Tibial nerve (tissue), 4 donors: ENCODE data around the gene DHFR. TPM values are rescaled to one million over a fixed set of nuclear protein-coding genes. Genes with fewer than 3 reads are reported as not detected.

ENCODE experiments used
- DNase-seq, 2 donors: peaks; one replicate each; pipeline ENCODE4 v3.0.0-alpha.2; 2019; ENCODE audit warnings: low spot score in 2 of 2
- H3K27ac ChIP-seq, 4 donors: fragments of 200-600 bp; sonication (generic) in 3 of 4; one replicate each; pipeline ENCODE4 v1.5.1; 2017 to 2019; ENCODE audit warnings: mild to moderate bottlenecking in 1 of 4
- H3K27me3 ChIP-seq, 2 donors: fragments of 200-600 bp; sonication (generic) in 1 of 2; one replicate each; pipeline versions ENCODE4 v1.5.1 to v1.6.0; 2017 to 2019
- H3K36me3 ChIP-seq, 3 donors: fragments of 200-600 bp; sonication (generic); one replicate each; pipeline ENCODE4 v1.5.1; 2018 to 2019
- H3K4me1 ChIP-seq, 4 donors: fragments of 200-600 bp; sonication (generic) in 3 of 4; one replicate each; pipeline ENCODE4 v1.5.1; 2017 to 2019
- H3K4me3 ChIP-seq, 4 donors: fragments of 200-600 bp; sonication (generic) in 3 of 4; one replicate each; pipeline ENCODE4 v1.5.1; 2017 to 2019; ENCODE audit warnings: mild to moderate bottlenecking in 1 of 4, moderate library complexity in 1 of 4
- H3K9me3 ChIP-seq, 4 donors: fragments of 200-600 bp; sonication (generic) in 3 of 4; one replicate each; pipeline ENCODE4 v1.5.1; 2017 to 2019
- EP300 ChIP-seq, 2 donors: sonication (generic); formaldehyde crosslinking; IDR thresholded peaks; one replicate each; pipeline ENCODE4 v1.6.1; 2017; ENCODE audit warnings: antibody characterized with exemption in 2 of 2, mild to moderate bottlenecking in 1 of 2
- POLR2A ChIP-seq, 2 donors: fragments of 450-650 bp; IDR thresholded peaks; one replicate each; pipeline ENCODE4 v1.6.1; 2017; ENCODE audit warnings: antibody characterized with exemption in 2 of 2, mild to moderate bottlenecking in 2 of 2, moderate library complexity in 2 of 2
- WGBS, 2 donors: methylation state at CpG; one replicate each; pipeline ENCODE4 v1.1.5; 2018; 5-methylcytosine and 5-hydroxymethylcytosine counted together
- total RNA-seq, 4 donors: library from RNA; depleted of rRNA; stranded (reverse); fragments of >200 nt; gene quantifications; one replicate each; pipeline ENCODE4 v1.1.0, GENCODE V29; 2016
- TF ChIP-seq, protein P1 (sequence below), 5 experiments: fragments of 200-600 bp in 3 of 5; fragments of 450-650 bp in 2 of 5; sonication (generic) in 3 of 5; IDR thresholded peaks; one replicate each; pipeline ENCODE4 v1.5.1; 2016 to 2019; ENCODE audit warnings: antibody characterized with exemption in 5 of 5, mild to moderate bottlenecking in 3 of 5, moderate library complexity in 2 of 5

The DHFR gene
- total RNA-seq, 4 donors from 2014 or later: 4.8 to 20.8 (median 12.0) TPM

DNA sequence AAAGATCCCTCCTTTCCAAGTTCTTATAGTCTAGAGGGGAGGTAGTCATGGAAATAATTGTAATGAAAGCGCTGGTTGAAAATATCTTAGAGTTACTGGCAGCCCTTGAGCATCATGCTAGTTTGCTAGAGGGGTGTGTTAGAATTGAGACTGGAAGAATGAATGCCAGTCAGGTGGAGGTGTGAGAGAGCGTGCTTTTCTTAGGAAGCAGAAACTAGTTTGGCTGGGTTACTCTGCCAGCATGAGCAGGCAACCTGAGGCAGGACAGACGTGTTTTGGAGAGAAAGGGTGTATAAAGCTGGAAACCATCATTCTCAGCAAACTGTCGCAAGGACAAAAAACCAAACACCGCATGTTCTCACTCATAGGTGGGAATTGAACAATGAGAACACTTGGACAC is 43.6 kb upstream of the DHFR start:
- no peak overlapping the region for H3K27ac ChIP-seq
- no peaks in the 10 kb centered on the region for H3K9me3 ChIP-seq
- TF ChIP-seq, protein P1, sequence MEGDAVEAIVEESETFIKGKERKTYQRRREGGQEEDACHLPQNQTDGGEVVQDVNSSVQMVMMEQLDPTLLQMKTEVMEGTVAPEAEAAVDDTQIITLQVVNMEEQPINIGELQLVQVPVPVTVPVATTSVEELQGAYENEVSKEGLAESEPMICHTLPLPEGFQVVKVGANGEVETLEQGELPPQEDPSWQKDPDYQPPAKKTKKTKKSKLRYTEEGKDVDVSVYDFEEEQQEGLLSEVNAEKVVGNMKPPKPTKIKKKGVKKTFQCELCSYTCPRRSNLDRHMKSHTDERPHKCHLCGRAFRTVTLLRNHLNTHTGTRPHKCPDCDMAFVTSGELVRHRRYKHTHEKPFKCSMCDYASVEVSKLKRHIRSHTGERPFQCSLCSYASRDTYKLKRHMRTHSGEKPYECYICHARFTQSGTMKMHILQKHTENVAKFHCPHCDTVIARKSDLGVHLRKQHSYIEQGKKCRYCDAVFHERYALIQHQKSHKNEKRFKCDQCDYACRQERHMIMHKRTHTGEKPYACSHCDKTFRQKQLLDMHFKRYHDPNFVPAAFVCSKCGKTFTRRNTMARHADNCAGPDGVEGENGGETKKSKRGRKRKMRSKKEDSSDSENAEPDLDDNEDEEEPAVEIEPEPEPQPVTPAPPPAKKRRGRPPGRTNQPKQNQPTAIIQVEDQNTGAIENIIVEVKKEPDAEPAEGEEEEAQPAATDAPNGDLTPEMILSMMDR (IDR thresholded peaks at IDR 0.05): no peak
- TF ChIP-seq POLR2A (IDR thresholded peaks at IDR 0.05) (no peak), EP300 (IDR thresholded peaks at IDR 0.05) (no peak)
- H3K4me1 ChIP-seq: no peaks in the 10 kb centered on the region
- no peak overlapping the region for H3K4me3 ChIP-seq
- WGBS, 2 donors: 76 to 88% methylated on average over 5 of the region's 5 CpGs
- H3K36me3 ChIP-seq: peaks cover 0 to 4% (median 0%) of the 10 kb centered on the region in 3 donors
- no peak for DNase-seq
- H3K27me3 ChIP-seq: no peaks in the 10 kb centered on the region

DNA sequence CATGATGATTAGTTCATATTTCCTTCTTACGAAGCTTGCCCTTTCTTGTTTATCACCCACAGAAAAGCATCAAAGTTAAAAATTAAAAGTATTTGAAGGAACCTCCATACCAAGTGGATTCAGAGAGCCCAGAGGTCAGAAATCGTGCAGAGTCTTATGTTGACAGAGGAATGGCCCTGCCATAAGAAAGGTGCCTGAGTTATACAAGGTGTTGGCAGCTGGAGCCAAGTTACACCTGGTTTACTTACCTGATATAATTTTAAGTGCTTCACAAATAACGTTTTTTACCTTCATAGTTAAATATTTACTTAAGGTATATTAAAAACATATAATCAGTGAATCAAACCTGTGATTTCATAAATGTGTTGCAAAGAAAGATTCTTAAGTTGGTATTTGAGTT is 42.3 kb upstream of the DHFR start:
- H3K9me3 ChIP-seq: no peaks in the 10 kb centered on the region
- TF ChIP-seq EP300 (IDR thresholded peaks at IDR 0.05) (no peak), POLR2A (IDR thresholded peaks at IDR 0.05) (no peak)
- TF ChIP-seq, protein P1 (IDR thresholded peaks at IDR 0.05): no peak
- H3K27ac ChIP-seq: no peak overlapping the region
- no peaks in the 10 kb centered on the region for H3K27me3 ChIP-seq
- no peaks in the 10 kb centered on the region for H3K4me1 ChIP-seq
- DNase-seq: no peak
- no peak overlapping the region for H3K4me3 ChIP-seq
- H3K36me3 ChIP-seq: peaks cover 0 to 4% (median 0%) of the 10 kb centered on the region in 3 donors
- WGBS, 2 donors: 74 to 85% methylated on average over 3 of the region's 3 CpGs

DNA sequence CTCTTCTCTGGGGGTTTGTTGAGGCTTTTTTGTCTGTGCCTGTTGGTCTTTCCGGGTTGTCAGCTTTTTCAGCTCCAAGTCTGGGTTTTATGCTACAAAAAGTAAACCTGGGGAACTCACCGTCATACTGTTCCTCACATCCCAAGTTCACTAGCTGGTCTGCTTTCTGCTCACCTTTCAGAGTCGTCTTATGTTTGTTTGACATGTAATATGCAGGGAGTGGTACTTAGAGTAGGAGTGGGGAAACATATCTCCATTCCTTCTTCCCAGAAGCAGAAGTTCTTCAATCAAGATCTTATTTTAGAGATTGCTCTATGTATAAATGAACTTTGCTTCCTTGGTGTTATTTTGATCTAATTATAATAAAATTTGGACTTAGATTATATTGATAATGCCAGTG is 41.7 kb upstream of the DHFR start:
- no peak overlapping the region for H3K4me3 ChIP-seq
- H3K27me3 ChIP-seq: no peaks in the 10 kb centered on the region
- H3K9me3 ChIP-seq: no peaks in the 10 kb centered on the region
- no peaks in the 10 kb centered on the region for H3K4me1 ChIP-seq
- no peak overlapping the region for H3K27ac ChIP-seq
- peaks cover 0 to under 1% (median 0%) of the 10 kb centered on the region in 3 donors for H3K36me3 ChIP-seq
- WGBS, 2 donors: 85 to 89% methylated on average over 3 of the region's 3 CpGs
- no peak for TF ChIP-seq EP300 (IDR thresholded peaks at IDR 0.05)
- DNase-seq: no peak

DNA sequence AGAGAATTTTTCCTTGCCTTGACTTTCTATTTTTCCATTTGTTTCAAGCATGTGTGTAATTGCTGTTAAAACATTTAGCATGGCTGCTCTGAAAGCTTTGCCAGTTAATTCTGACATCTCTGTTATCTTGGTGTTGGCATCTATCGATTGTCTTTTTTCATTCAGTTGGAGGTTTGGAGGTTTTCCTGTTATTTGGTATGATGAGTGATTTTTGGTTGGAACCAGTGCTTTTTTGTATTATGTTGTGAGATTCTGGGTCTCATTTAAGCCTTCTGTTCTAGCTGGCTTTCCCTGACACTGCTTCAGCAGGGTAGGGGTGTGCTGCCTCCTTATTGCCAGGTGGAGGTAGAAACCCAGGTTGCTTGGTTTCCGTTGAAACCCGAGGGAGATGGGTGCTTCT is 40.9 kb upstream of the DHFR start:
- WGBS, 2 donors: 87 to 96% methylated on average over 3 of the region's 3 CpGs
- DNase-seq: no peak
- Histone ChIP-seq H3K9me3 (no peaks in the 10 kb centered on the region), H3K27me3 (no peaks in the 10 kb centered on the region), H3K4me1 (no peaks in the 10 kb centered on the region), H3K36me3 (no peaks in the 10 kb centered on the region), H3K4me3 (no peak overlapping the region), H3K27ac (no peak overlapping the region)
- no peak for TF ChIP-seq EP300 (IDR thresholded peaks at IDR 0.05)
- no peak for TF ChIP-seq POLR2A (IDR thresholded peaks at IDR 0.05)
- TF ChIP-seq, protein P1 (IDR thresholded peaks at IDR 0.05): no peak

DNA sequence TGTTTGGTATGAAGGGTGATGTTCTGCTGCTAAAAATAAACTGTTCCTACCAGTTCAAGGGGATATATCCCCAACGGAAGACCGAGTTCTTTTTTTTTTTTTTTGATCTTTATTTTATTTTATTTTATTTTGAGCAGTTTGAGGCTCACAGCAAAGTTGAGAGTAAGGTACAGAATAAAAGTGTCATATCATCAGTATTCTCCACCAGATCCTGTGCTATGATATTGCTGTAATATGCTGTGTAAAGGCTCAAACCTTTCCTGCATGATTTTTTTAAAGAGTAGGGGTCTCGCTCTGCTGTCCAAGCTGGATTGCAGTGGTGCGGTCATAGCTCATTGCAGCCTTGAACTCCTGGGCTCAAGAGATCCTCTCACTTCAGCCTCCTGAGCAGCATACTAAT is 34.8 kb upstream of the DHFR start:
- 64 to 73% methylated on average over 4 of the region's 4 CpGs for WGBS, 2 donors
- no peak overlapping the region for H3K27ac ChIP-seq
- no peak for TF ChIP-seq EP300 (IDR thresholded peaks at IDR 0.05)

DNA sequence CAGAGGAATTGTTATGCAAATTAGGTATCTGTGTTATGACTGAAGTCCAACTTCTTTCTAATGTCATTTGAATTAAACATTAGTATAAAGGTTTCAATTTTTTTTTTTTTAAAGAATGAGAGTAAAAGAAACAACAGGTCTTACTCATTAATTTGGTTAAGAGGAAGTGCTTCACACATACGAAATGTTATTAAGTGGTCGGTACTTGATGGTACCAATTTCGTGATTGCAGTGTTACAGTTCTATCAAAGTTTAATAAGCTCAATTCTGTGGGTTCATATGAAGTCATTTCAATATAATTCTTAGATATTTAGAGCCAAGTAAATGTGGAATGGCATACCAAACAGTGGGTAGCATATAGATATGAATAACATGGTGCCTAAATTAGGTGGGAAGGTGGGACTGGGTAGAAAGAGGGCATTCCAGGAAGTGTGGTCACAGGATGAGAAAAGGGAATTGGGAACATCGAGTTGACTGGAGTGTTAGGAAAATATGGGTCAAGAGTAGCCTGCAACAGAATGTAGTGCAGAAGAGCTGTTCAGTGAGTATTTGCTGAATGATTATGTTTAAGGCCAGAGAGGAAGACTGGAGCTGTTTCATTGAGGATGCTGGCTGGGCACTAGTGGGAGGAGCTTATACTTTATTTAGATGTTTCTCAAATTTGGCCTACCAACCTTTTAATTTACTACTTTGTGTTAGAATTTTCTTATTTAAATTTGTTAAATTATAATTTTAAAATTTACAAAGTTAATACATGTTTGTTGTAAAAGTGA is 34.1 kb upstream of the DHFR start:
- TF ChIP-seq POLR2A (IDR thresholded peaks at IDR 0.05) (no peak), EP300 (IDR thresholded peaks at IDR 0.05) (no peak)
- TF ChIP-seq, protein P1 (IDR thresholded peaks at IDR 0.05): no peak
- 82 to 85% methylated on average over 4 of the region's 4 CpGs for WGBS, 2 donors
- H3K4me1 ChIP-seq: no peaks in the 10 kb centered on the region
- H3K36me3 ChIP-seq: peaks cover 0 to 10% (median 0%) of the 10 kb centered on the region in 3 donors
- peaks cover 0 to 2% (median 0%) of the 10 kb centered on the region in 4 donors for H3K9me3 ChIP-seq
- no peak overlapping the region for H3K4me3 ChIP-seq
- no peak overlapping the region for H3K27ac ChIP-seq
- no peaks in the 10 kb centered on the region for H3K27me3 ChIP-seq
- DNase-seq: no peak

More for the DNA sequence above, 34.8 kb upstream of the DHFR start:
- Histone ChIP-seq H3K36me3 (peaks cover 0 to 6% (median 0%) of the 10 kb centered on the region in 3 donors), H3K27me3 (no peaks in the 10 kb centered on the region), H3K4me3 (no peak overlapping the region), H3K4me1 (no peaks in the 10 kb centered on the region), H3K9me3 (no peaks in the 10 kb centered on the region)
- DNase-seq: no peak
